Upper lobe of left lung (tissue), 4 donors: ENCODE measurements around the gene BMP5.

Experiments
- CTCF ChIP-seq, 6 experiments: fragments of 450-650 bp in 4 of 6; fragments of 200-600 bp in 2 of 6; sonication (generic) in 2 of 6; IDR thresholded peaks; one replicate each; pipeline ENCODE4 v1.5.1; 2016 to 2019; ENCODE audit warnings: antibody characterized with exemption in 6 of 6
- EP300 ChIP-seq, 4 donors: sonication (generic); formaldehyde crosslinking; IDR thresholded peaks; one replicate each; pipeline ENCODE4 v1.5.1; 2017; ENCODE audit warnings: antibody characterized with exemption in 4 of 4, control low read depth in 2 of 4
- POLR2A ChIP-seq, 4 donors: fragments of 450-650 bp; IDR thresholded peaks; one replicate each; pipeline ENCODE4 v1.5.1; 2016 to 2017; ENCODE audit warnings: antibody characterized with exemption in 4 of 4, mild to moderate bottlenecking in 2 of 4
- POLR2AphosphoS5 ChIP-seq, 2 donors: sonication (generic); formaldehyde crosslinking; IDR thresholded peaks; one replicate each; pipeline ENCODE4 v1.5.1; 2017; ENCODE audit warnings: antibody characterized with exemption in 2 of 2

DNA sequence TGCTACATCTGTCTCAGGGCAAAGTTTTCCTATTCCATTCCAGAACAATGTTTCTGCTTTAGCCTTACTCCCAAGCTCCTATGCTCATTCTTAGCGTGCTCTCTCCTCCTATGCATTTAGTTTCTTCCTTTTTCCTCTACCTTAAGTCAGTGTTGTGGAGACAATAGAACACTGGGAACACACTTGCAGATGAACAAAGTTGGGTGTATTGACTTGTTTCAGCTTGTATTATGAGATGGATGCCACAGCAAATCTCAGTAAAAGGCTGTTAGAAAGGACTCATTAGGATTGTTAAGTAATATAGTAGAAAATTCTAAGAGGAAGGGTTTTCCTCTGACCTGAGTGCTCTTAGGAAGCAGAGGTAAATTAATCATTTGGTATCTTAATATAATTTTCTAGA lies 48.4 kb downstream of the BMP5 start:
- TF ChIP-seq CTCF (IDR thresholded peaks at IDR 0.05): no peak
- TF ChIP-seq POLR2AphosphoS5 (IDR thresholded peaks at IDR 0.05): no peak
- no peak for TF ChIP-seq EP300 (IDR thresholded peaks at IDR 0.05)
- no peak for TF ChIP-seq POLR2A (IDR thresholded peaks at IDR 0.05)
